Muscle layer of duodenum (tissue), 2 donors: ENCODE results near the gene FGFR2.

Experiments
- H3K27ac ChIP-seq: one replicate; pipeline ENCODE4 v1.7.0; 2013; ENCODE audit warnings: mild to moderate bottlenecking, low read length
- H3K27me3 ChIP-seq: one replicate; pipeline ENCODE4 v1.7.0; 2013; ENCODE audit warnings: low read depth, mild to moderate bottlenecking, control low read depth, low read length
- H3K36me3 ChIP-seq, 2 donors: one replicate each; pipeline ENCODE4 v1.7.0; 2013; ENCODE audit warnings: low read length in 2 of 2, control low read depth in 1 of 2, mild to moderate bottlenecking in 1 of 2; ENCODE audit not compliant: insufficient read depth in 2 of 2, control insufficient read depth in 1 of 2
- H3K4me1 ChIP-seq, 2 donors: one replicate each; pipeline ENCODE4 v1.7.0; 2013; ENCODE audit warnings: low read length in 2 of 2, mild to moderate bottlenecking in 2 of 2, control low read depth in 1 of 2, moderate library complexity in 1 of 2; ENCODE audit not compliant: insufficient read depth in 2 of 2, control insufficient read depth in 1 of 2
- H3K4me3 ChIP-seq, 2 donors: one replicate each; pipeline ENCODE4 v1.7.0; 2013; ENCODE audit warnings: low read length in 2 of 2, low read depth in 1 of 2, mild to moderate bottlenecking in 1 of 2
- H3K9me3 ChIP-seq, 2 donors: one replicate each; pipeline ENCODE4 v1.7.0; 2013; ENCODE audit warnings: low read length in 2 of 2, control low read depth in 1 of 2, mild to moderate bottlenecking in 1 of 2; ENCODE audit not compliant: control insufficient read depth in 1 of 2
- donor health status: healthy.

The FGFR2 gene

DNA sequence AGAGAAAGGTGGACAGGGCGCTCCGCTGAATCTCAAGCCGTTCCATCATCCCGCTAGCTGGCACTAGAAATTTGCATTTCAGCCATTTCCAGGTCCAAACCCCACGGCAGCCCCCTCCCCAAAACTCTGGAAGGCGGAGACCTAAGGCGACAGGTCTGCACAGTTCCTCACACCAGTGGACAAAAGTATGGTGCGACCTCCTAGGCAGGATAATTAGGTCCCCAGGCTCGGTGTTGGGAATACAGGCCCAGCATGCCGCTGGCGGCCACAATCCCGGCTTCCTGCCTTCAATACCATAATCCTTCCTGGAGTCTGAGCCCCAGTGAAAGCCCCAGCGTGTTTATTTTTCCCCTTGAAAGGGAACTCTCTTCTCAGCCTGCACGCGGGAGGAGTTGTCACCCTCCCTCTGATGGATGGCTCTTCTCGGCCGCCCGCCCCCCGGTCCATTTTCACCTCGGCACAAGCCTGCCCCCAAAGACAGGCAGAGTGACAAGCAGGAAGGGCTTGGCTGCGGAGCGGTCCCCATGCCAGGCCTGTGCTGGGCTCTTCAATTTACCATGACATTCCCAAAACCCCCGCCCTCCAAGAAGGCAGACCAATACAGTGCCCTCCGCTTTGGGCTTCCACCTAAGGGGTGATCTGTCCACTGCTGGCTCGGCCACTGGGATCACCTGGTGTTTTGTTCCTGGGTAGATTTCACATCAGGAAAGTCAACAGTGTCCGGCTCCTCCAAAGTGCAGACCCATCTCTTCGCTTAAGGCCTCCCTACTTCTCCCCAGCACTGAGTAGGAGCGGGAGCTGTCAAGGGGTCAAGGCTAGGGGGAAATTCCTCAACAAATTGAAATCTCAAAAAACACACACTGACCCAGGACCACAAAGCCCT, 2.2 kb downstream of the FGFR2 start:
- Histone ChIP-seq H3K27me3 (no peaks in the 10 kb centered on the region), H3K27ac (peak overlapping the region; percentile 67), H3K4me3 (peak overlapping the region; percentile 63 to 64), H3K9me3 (no peaks in the 10 kb centered on the region), H3K36me3 (no peaks in the 10 kb centered on the region), H3K4me1 (peaks cover 0 to 11% of the 10 kb centered on the region in 2 donors)

DNA sequence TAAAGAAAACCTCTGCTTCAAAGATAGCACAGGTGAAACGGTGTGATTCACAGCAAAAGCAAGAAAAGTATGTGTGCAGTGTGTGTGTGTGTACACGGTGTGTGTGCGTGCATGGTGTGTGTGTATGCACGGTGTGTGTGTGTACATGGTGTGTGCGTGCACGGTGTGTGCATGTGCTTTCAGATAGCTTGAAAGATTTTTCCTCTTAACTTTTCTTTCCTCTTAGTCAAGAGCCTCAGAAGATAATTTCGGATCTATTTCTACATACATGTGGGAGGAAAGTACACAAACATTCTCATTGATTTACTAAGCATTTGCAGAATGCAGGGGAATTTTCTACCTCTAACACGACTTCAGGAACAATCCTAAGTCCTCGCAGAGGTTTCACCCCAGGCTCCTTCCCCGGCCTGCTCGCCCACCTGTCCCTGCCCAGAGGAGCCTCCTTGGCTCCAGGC, 2.9 kb downstream of the FGFR2 start:
- peak overlapping the region; percentile 67 for H3K27ac ChIP-seq
- no peaks in the 10 kb centered on the region for H3K9me3 ChIP-seq
- no peaks in the 10 kb centered on the region for H3K27me3 ChIP-seq
- H3K4me3 ChIP-seq = peak overlapping the region; percentile 63 to 64
- H3K36me3 ChIP-seq = no peaks in the 10 kb centered on the region
- peaks cover 0 to 11% of the 10 kb centered on the region in 2 donors for H3K4me1 ChIP-seq

GRCh38 chr10:121594623-121595350, 3.5 kb downstream of the FGFR2 start:
- Histone ChIP-seq H3K36me3 (no peaks in the 10 kb centered on the region), H3K4me1 (peaks cover 0 to 11% of the 10 kb centered on the region in 2 donors), H3K27me3 (no peaks in the 10 kb centered on the region), H3K27ac (peak overlapping the region; percentile 67), H3K9me3 (no peaks in the 10 kb centered on the region), H3K4me3 (no peak overlapping the region)

- H3K36me3 ChIP-seq = no peaks in the 10 kb centered on the region
- peak overlapping the region in 1 of 2 donors; percentile 23 for H3K4me3 ChIP-seq
- peaks cover 0 to 11% of the 10 kb centered on the region in 2 donors for H3K4me1 ChIP-seq
- peak overlapping the region; percentile 2 for H3K27ac ChIP-seq
- H3K27me3 ChIP-seq = no peaks in the 10 kb centered on the region
- H3K9me3 ChIP-seq = no peaks in the 10 kb centered on the region
These were observed 4.2 kb downstream of the FGFR2 start for GRCh38 chr10:121594076-121594475.

GRCh38 chr10:121593281-121594075, 4.8 kb downstream of the FGFR2 start:
- Histone ChIP-seq H3K27ac (no peak overlapping the region), H3K27me3 (no peaks in the 10 kb centered on the region), H3K4me1 (peaks cover 0 to 7% of the 10 kb centered on the region in 2 donors), H3K4me3 (peak overlapping the region; percentile 9 to 23), H3K9me3 (no peaks in the 10 kb centered on the region), H3K36me3 (no peaks in the 10 kb centered on the region)

GRCh38 chr10:121592155-121592890, 5.9 kb downstream of the FGFR2 start:
- no peaks in the 10 kb centered on the region for H3K27me3 ChIP-seq
- peaks cover 0 to 6% of the 10 kb centered on the region in 2 donors for H3K4me1 ChIP-seq
- no peaks in the 10 kb centered on the region for H3K36me3 ChIP-seq
- H3K9me3 ChIP-seq = no peaks in the 10 kb centered on the region
- no peak overlapping the region for H3K27ac ChIP-seq
- no peak overlapping the region for H3K4me3 ChIP-seq

DNA sequence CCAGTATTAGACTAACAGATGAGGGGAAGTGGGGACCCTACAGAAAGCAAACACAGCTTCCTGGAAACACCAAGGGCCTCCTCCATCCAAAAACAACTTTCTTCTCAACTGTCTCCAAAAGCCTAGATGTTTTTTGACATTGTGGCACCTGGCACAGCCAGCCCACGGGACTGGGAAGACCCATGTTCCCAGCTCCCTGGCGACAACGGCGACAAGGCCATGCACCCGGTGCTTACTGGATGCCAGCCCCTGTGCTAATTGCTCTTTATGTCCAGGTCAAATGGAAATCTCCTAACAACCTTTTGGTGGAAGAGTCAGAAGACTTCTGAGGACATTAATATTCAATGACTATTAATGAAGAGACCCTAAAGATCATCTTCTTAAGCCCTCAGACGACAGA, 7.1 kb downstream of the FGFR2 start:
- no peaks in the 10 kb centered on the region for H3K27me3 ChIP-seq
- no peak overlapping the region for H3K27ac ChIP-seq
- H3K4me1 ChIP-seq = no peaks in the 10 kb centered on the region
- no peak overlapping the region for H3K4me3 ChIP-seq
- H3K9me3 ChIP-seq = no peaks in the 10 kb centered on the region
- H3K36me3 ChIP-seq = no peaks in the 10 kb centered on the region

- no peaks in the 10 kb centered on the region for H3K9me3 ChIP-seq
- no peak overlapping the region for H3K4me3 ChIP-seq
- no peaks in the 10 kb centered on the region for H3K27me3 ChIP-seq
- no peak overlapping the region for H3K27ac ChIP-seq
- H3K36me3 ChIP-seq = no peaks in the 10 kb centered on the region
- H3K4me1 ChIP-seq = no peaks in the 10 kb centered on the region
These were observed 7.5 kb downstream of the FGFR2 start for GRCh38 chr10:121590772-121591171.

- Histone ChIP-seq H3K36me3 (no peaks in the 10 kb centered on the region), H3K27me3 (no peaks in the 10 kb centered on the region), H3K9me3 (no peaks in the 10 kb centered on the region), H3K4me3 (no peak overlapping the region), H3K4me1 (no peaks in the 10 kb centered on the region), H3K27ac (no peak overlapping the region)
These were observed 8.7 kb downstream of the FGFR2 start for GRCh38 chr10:121589553-121589952.

DNA sequence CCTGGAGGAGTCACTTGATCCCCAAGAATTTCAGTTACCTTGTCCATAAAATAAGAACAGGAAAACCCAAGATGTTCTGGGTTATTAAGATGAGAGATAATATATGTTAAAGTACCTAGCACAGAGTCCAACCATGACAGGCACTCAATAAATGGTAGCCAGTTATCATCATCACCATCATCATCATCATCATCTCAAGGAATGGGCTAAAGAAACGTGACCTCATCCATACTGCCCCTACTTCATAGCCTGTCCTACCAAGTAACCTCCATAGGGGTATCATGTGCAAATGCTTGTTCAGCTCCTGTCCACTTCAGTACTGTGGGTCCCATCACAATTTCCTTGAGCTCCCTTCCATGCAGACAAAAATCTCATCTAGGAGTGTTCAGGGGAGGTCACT, 14.4 kb downstream of the FGFR2 start:
- peaks cover 3 to 20% of the 10 kb centered on the region in 2 donors for H3K4me1 ChIP-seq
- H3K36me3 ChIP-seq = no peaks in the 10 kb centered on the region
- no peak overlapping the region for H3K27ac ChIP-seq
- no peaks in the 10 kb centered on the region for H3K27me3 ChIP-seq
- H3K4me3 ChIP-seq = no peak overlapping the region
- H3K9me3 ChIP-seq = no peaks in the 10 kb centered on the region
